WTC11 (cell line): ENCODE results near the gene PSMC4. TPM values are rescaled to one million over a fixed set of nuclear protein-coding genes. Genes with fewer than 3 reads are reported as not detected.
"Not testable (repeated sequence)": the region's sequence is repeated elsewhere in the genome, so short reads cannot be mapped to it uniquely, and the experiment has no call there.

ENCODE experiments used
- ATAC-seq: fragments of 200-7000 bp; cut with Tn5 transposase; 2 replicates; pipeline ENCODE4 v1.10.0; 2021; ENCODE audit warnings: mild to moderate bottlenecking, moderate library complexity
- CTCF ChIA-PET: fragments of 300-600 bp; sonication (Branson Sonifier 250); formaldehyde crosslinking; loops from one replicate; lab custom pipeline; 2021; ENCODE audit warnings: antibody characterized with exemption; lab: Charles Lee
- POLR2A ChIA-PET: fragments of 350-600 bp; sonication (Branson Sonifier 250); formaldehyde crosslinking; loops from one replicate; lab custom pipeline; 2021; ENCODE audit warnings: antibody characterized with exemption; lab: Charles Lee
- DNase-seq: peaks from one replicate; pipeline ENCODE4 v3.0.0; 2021; ENCODE audit warnings: low spot score
- H3K27ac Mint-ChIP-seq: 2 replicates; pipeline ENCODE4 v1.8.0; 2021; ENCODE audit warnings: mixed read lengths
- H3K27me3 Mint-ChIP-seq: 2 replicates; pipeline ENCODE4 v1.8.0; 2021; ENCODE audit warnings: low read depth, mild to moderate bottlenecking, moderate library complexity, mixed read lengths
- H3K36me3 Mint-ChIP-seq: 2 replicates; pipeline ENCODE4 v1.8.0; 2021; ENCODE audit warnings: mixed read lengths
- H3K4me1 Mint-ChIP-seq: 2 replicates; pipeline ENCODE4 v1.8.0; 2022; ENCODE audit warnings: mixed read lengths
- H3K4me3 Mint-ChIP-seq: 2 replicates; pipeline ENCODE4 v1.8.0; 2021; ENCODE audit warnings: mild to moderate bottlenecking, moderate library complexity, mixed read lengths
- H3K9me3 Mint-ChIP-seq: 2 replicates; pipeline ENCODE4 v1.8.0; 2021; ENCODE audit warnings: mixed read lengths
- ATF1 ChIP-seq: sonication (generic); formaldehyde crosslinking; IDR thresholded peaks from 2 replicates; pipeline ENCODE4 v1.8.1; 2023; ENCODE audit warnings: mild to moderate bottlenecking, moderate library complexity, missing genetic modification reagents
- ESRRA ChIP-seq: sonication (generic); formaldehyde crosslinking; IDR thresholded peaks from 2 replicates; pipeline ENCODE4 v1.8.1; 2022; ENCODE audit warnings: mild to moderate bottlenecking, missing genetic modification reagents, borderline replicate concordance
- NFATC4 ChIP-seq: fragments of 250-450 bp; sonication (Bioruptor Pico); IDR thresholded peaks from 2 replicates; pipeline ENCODE4 v1.9.0; 2021; ENCODE audit warnings: mild to moderate bottlenecking
- NFYB ChIP-seq: sonication (generic); formaldehyde crosslinking; conservative IDR thresholded peaks from 2 replicates; pipeline ENCODE4 v1.8.0; 2022; ENCODE audit warnings: low read depth, missing genetic modification reagents
- TEAD1 ChIP-seq: sonication (generic); formaldehyde crosslinking; IDR thresholded peaks from 2 replicates; pipeline ENCODE4 v1.8.0; 2022; ENCODE audit warnings: mild to moderate bottlenecking, missing genetic modification reagents
- TP53 ChIP-seq: sonication (generic); formaldehyde crosslinking; IDR thresholded peaks from 2 replicates; pipeline ENCODE4 v1.8.1; 2023; ENCODE audit warnings: mild to moderate bottlenecking, missing genetic modification reagents
- ZNF138 ChIP-seq: sonication (generic); formaldehyde crosslinking; conservative IDR thresholded peaks from 2 replicates; pipeline ENCODE4 v1.8.1; 2022; ENCODE audit warnings: mild to moderate bottlenecking, moderate library complexity, missing genetic modification reagents
- ZNF317 ChIP-seq: sonication (generic); formaldehyde crosslinking; IDR thresholded peaks from 2 replicates; pipeline ENCODE4 v1.8.1; 2023; ENCODE audit warnings: low read depth, mild to moderate bottlenecking, moderate library complexity, missing genetic modification reagents, borderline replicate concordance
- ZNF423 ChIP-seq: fragments of 250-450 bp; sonication (Bioruptor Pico); IDR thresholded peaks from 2 replicates; pipeline ENCODE4 v2.1.2; 2022; ENCODE audit warnings: mild to moderate bottlenecking, moderate library complexity
- total RNA-seq: library from RNA; stranded (reverse); gene quantifications from 3 replicates; pipeline ENCODE4 v1.2.3, GENCODE V29; 2021
- TF ChIP-seq, protein P1 (sequence below): fragments of 250-450 bp; sonication (Bioruptor Pico); IDR thresholded peaks from 2 replicates; pipeline ENCODE4 v2.1.2; 2022; ENCODE audit warnings: mild to moderate bottlenecking, moderate library complexity
- TF ChIP-seq, protein P2 (sequence below): fragments of 250-450 bp; sonication (Bioruptor Pico); IDR thresholded peaks from 2 replicates; pipeline ENCODE4 v1.9.0; 2021; ENCODE audit warnings: mild to moderate bottlenecking

PSMC4 gene
- total RNA-seq, 1 experiment from 2014 or later = 105 TPM

DNA sequence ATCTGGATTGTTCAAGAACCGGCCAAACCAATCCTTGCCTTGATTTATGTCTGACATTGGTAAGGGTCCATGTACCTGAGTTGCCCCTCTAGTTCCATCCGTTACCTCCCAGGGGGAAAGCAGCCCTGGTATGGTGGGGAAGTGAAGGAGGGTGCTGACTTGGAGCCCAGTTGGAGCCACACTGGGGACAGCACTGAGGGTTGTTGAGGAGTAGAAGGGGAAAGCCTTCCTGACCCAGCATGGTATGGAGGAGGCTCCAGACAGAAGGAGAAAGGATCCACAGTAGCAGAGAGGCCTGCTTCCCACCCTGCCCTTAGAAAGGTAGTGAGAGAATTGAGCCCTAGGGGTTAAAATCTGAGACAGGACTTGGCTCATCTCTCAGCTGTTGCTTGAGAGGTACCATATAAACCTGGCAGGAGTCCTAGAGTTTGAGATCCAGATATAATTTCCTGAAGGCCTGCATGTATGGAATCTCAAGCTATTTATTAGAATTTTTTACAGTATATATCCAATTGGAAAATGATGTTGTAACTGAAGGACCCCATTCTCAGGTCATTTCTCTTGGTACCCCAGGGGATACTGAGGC lies 19.8 kb upstream of the PSMC4 start:
- H3K27ac Mint-ChIP-seq = no peak overlapping the region
- TF ChIP-seq NFATC4 (CRISPR knock-in tag) = no peak
- TF ChIP-seq, all 79 proteins: peak for 0
- 0 out of 2 replicates have a peak, but pooled peaks cover 4% of the 10 kb centered on the region for H3K9me3 Mint-ChIP-seq
- no peaks in the 10 kb centered on the region; the same call in 1 of the 2 replicates for H3K27me3 Mint-ChIP-seq
- ChIA-PET POLR2A (no interaction called here), CTCF (no interaction called here)
- no peaks in the 10 kb centered on the region for H3K36me3 Mint-ChIP-seq
- H3K4me3 Mint-ChIP-seq = no peak overlapping the region
- no peaks in the 10 kb centered on the region for H3K4me1 Mint-ChIP-seq
- no peak for ATAC-seq
- no peak for DNase-seq

DNA sequence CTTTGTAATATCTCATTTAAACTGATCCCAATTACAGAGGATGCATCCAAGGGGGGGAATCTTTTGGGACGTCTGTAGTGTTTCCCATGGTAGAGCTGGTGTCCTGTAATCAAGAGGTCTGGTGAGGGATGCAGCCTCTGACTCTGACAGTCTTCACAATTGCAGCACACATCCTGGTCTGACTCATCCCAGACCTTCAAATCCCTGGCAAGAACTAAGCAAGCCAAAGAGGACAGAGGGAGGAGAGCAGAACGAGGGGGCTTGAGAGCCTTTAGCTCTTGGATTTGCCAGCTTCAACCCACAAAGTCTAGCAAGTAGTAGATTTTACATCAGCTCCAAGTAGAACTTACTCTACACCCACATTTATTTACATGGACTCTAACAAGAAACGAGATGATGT lies 19.3 kb upstream of the PSMC4 start:
- Mint-ChIP-seq H3K4me3 (no peak overlapping the region), H3K9me3 (0 out of 2 replicates have a peak, but pooled peaks cover 4% of the 10 kb centered on the region), H3K36me3 (no peaks in the 10 kb centered on the region), H3K27ac (no peak overlapping the region), H3K27me3 (no peaks in the 10 kb centered on the region; the same call in 1 of the 2 replicates), H3K4me1 (no peaks in the 10 kb centered on the region)
- POLR2A ChIA-PET = no interaction called here
- CTCF ChIA-PET = no interaction called here
- TF ChIP-seq ZNF138 (CRISPR knock-in tag) (no peak), NFYB (CRISPR knock-in tag) (no peak), TP53 (no peak), ZNF317 (CRISPR knock-in tag) (no peak), NFATC4 (CRISPR knock-in tag) (no peak)
- TF ChIP-seq, protein P1, sequence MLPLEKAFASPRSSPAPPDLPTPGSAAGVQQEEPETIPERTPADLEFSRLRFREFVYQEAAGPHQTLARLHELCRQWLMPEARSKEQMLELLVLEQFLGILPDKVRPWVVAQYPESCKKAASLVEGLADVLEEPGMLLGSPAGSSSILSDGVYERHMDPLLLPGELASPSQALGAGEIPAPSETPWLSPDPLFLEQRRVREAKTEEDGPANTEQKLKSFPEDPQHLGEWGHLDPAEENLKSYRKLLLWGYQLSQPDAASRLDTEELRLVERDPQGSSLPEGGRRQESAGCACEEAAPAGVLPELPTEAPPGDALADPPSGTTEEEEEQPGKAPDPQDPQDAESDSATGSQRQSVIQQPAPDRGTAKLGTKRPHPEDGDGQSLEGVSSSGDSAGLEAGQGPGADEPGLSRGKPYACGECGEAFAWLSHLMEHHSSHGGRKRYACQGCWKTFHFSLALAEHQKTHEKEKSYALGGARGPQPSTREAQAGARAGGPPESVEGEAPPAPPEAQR (CRISPR knock-in tag) = no peak
- ATAC-seq (no peak), DNase-seq (no peak)

DNA sequence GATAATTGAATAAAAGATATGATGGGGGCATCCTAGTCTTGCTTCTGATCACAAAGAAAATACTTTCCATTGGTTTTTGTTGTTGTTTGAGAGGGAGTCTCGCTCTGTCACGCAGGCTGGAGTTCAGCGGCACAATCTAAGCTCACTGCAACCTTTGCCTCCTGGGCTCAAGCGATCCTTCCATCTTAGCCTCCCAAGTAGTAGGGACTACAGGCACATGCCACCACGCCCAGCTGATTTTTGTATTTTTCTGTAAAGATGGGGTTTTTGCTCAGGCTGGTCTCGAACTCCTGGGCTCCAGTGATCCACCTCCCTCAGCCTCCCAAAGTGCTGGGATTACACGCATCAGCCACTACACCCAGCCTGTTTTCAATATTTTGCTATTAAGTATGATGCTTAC lies 17.1 kb upstream of the PSMC4 start:
- DNase-seq = no peak
- no peaks in the 10 kb centered on the region for H3K36me3 Mint-ChIP-seq
- H3K9me3 Mint-ChIP-seq = 0 out of 2 replicates have a peak, but pooled peaks cover 4% of the 10 kb centered on the region
- TF ChIP-seq, protein P2, sequence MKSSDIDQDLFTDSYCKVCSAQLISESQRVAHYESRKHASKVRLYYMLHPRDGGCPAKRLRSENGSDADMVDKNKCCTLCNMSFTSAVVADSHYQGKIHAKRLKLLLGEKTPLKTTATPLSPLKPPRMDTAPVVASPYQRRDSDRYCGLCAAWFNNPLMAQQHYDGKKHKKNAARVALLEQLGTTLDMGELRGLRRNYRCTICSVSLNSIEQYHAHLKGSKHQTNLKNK (CRISPR knock-in tag) = no peak
- TF ChIP-seq ESRRA (CRISPR knock-in tag) = no peak
- TF ChIP-seq ATF1 (CRISPR knock-in tag) = no peak
- TF ChIP-seq TEAD1 (CRISPR knock-in tag) = no peak
- no peak for TF ChIP-seq ZNF423 (CRISPR knock-in tag)
- TF ChIP-seq, all 79 proteins: peak for 0
- H3K27me3 Mint-ChIP-seq = no peaks in the 10 kb centered on the region; the same call in 1 of the 2 replicates
- ATAC-seq = no peak
- peaks cover 9% of the 10 kb centered on the region for H3K4me1 Mint-ChIP-seq
- ChIA-PET POLR2A (interaction anchor here (1.2 kb wide), 1 partner anchor 17 kb away, joined by 3 read pairs; the partner anchor contains the start of gene PSMC4), CTCF (interaction anchor here (0.6 to 1.1 kb wide), 3 partner anchors 17 to 212 kb away, joined by 3 to 5 read pairs (median 4); partner anchors contain the start of gene PSMC4)
- H3K27ac Mint-ChIP-seq = no peak overlapping the region
- H3K4me3 Mint-ChIP-seq = no peak overlapping the region

DNA sequence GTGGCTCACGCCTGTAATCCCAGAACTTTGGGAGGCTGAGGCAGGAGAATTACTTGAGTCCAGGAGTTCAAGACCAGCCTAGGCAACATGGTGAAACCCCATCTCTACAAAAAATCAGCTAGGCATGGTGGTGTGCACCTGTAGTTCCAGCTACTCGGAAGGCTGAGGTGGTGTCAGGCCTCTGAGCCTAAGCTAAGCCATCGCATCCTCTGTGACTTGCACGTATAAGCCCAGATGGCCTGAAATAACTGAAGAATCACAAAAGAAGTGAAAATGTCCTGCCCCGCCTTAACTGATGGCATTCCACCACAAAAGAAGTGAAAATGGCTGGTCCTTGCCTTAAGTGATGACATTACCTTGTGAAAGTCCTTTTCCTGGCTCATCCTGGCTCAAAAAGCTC lies 13.1 kb upstream of the PSMC4 start:
- H3K4me3 Mint-ChIP-seq, H3K36me3 Mint-ChIP-seq, H3K9me3 Mint-ChIP-seq, DNase-seq, H3K27me3 Mint-ChIP-seq, ATAC-seq, POLR2A ChIA-PET, H3K27ac Mint-ChIP-seq: not testable (repeated sequence)
- CTCF ChIA-PET = interaction anchor here (1.2 kb wide), 1 partner anchor 34 kb away, joined by 3 read pairs; no protein-coding TSS in a partner anchor
- H3K4me1 Mint-ChIP-seq = peaks cover 29% of the 10 kb centered on the region

DNA sequence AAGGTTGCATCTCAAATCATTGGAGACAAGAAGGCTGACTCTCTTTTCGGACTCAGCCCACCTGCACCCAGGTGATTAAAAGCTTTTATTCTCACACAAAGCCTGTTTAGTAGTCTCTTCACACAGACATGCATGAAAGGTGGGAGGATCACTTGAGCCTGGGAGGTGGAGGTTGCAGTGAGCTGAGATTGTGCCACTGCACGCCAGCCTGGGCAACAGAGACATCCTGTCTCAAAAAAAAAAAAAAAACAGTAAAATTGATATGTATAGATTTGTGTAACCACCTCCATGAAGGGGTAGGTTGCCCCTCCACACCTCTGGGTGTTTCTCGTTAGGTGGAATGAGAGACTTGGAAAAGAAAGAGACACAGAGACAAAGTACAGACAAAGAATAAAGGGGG lies 12.0 kb upstream of the PSMC4 start:
- peak; percentile 59 for ATAC-seq
- POLR2A ChIA-PET = interaction anchor here (0.6 to 1.1 kb wide), 2 partner anchors 11 to 194 kb away, joined by 3 read pairs; no protein-coding TSS in a partner anchor

DNA sequence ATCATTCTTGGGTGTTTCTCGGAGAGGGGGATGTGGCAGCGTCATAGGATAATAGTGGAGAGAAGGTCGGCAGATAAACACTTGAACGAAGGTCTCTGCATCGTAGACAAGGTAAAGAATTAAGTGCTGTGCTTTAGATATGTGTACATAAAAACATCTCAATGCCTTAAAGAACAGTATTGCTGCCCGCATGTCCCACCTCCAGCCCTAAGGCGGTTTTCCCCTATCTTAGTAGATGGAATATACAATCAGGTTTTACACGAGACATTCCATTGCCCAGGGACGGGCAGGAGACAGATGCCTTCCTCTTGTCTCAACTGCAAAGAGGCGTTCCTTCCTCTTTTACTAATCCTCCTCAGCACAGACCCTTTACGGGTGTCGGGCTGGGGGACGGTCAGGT lies 11.6 kb upstream of the PSMC4 start:
- not testable (repeated sequence) for H3K36me3 Mint-ChIP-seq, ATAC-seq, H3K4me3 Mint-ChIP-seq, H3K27ac Mint-ChIP-seq, H3K27me3 Mint-ChIP-seq, H3K9me3 Mint-ChIP-seq, DNase-seq
- CTCF ChIA-PET = interaction anchor here (1.0 kb wide), 1 partner anchor 37 kb away, joined by 3 read pairs; the partner anchor contains the start of gene ZNF546
- H3K4me1 Mint-ChIP-seq = peaks cover 29% of the 10 kb centered on the region
- POLR2A ChIA-PET = interaction anchor here (0.6 to 1.1 kb wide), 2 partner anchors 10 to 193 kb away, joined by 3 read pairs; no protein-coding TSS in a partner anchor

More for the DNA sequence above, 12.0 kb upstream of the PSMC4 start:
- not testable (repeated sequence) for H3K4me3 Mint-ChIP-seq, H3K9me3 Mint-ChIP-seq, H3K36me3 Mint-ChIP-seq, DNase-seq, H3K27me3 Mint-ChIP-seq, H3K27ac Mint-ChIP-seq
- CTCF ChIA-PET = interaction anchor here (1.0 kb wide), 1 partner anchor 38 kb away, joined by 3 read pairs; the partner anchor contains the start of gene ZNF546
- peaks cover 29% of the 10 kb centered on the region for H3K4me1 Mint-ChIP-seq
